Skin epidermis (tissue), 12 donors: ENCODE results near the gene KLRD1.
"Not testable (repeated sequence)": the region's sequence is repeated elsewhere in the genome, so short reads cannot be mapped to it uniquely, and the experiment has no call there.

Experiments used
- H3K27ac ChIP-seq, 21 experiments: fragments of 200-600 bp; sonication (generic) in 11 of 21; one replicate each; pipeline ENCODE4 v1.5.0; 2020; ENCODE audit warnings: mild to moderate bottlenecking in 3 of 21, inconsistent platforms in 2 of 21, moderate library complexity in 2 of 21
- H3K4me3 ChIP-seq, 7 experiments: fragments of 200-600 bp; sonication (generic) in 2 of 7; one replicate each; pipeline ENCODE4 v1.5.0; 2020; ENCODE audit warnings: inconsistent platforms in 2 of 7, mild to moderate bottlenecking in 2 of 7, moderate library complexity in 1 of 7

Gene KLRD1

DNA sequence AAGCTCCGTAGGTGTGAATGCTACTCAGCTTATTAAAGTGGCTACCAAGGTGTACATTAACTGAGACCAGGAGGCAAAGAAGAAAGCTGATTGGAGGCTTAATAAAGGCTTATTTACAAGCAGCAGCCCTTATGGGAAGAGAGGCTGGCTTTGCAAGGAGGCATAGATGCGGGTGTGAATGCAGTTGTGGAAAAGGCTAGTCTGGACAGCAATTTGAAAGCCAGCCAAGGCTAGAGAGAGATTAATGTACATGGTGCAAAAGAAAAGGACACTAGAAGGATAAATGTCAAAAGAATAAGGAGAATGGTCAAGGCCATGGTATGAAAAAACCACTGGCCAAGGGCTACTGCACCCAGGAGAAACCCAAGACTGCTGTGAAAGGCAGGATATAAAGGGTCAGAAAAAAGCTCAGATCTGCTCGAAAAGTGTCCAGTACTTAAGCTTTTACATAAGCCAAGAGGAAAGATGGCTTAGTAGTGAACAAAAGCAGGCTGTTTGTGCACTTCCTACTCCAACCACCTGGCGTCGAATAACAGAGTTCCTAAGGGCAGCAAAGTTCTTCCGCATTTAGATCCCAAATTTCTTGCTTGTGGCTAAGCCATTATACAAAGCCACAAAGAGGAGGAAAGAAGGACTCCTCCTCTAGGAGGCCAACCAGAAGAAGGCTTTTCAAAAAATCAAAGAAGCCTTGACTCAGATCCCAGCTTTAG, 58.2 kb downstream of the KLRD1 start:
- Histone ChIP-seq H3K27ac (peak overlapping the region in 20 of 21 experiments; percentile 55 to 95 (median 88)), H3K4me3 (peak overlapping the region; percentile 38 to 65 (median 56))

DNA sequence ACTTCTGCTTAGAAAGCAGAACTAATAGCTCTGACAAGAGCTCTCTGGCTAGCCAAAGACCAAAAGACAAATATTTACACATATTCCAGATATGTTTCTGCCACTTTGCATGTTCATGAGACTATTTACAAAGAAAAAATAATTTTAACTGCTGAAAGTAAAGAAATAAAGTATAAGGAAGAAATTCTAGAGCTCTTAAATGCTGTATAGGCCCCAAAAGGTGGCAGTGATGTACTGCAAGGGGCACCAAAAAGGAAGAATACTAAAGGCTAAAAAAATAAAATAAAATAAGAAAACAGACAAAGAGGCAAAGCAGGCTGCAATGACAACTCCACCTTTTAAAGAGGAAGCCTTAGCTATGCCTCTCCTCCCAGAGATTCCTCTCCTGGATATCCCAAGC, 59.2 kb downstream of the KLRD1 start:
- H3K27ac ChIP-seq = peak overlapping the region in 7 of 21 experiments; percentile 49 to 93 (median 89)
- no peak overlapping the region for H3K4me3 ChIP-seq

DNA sequence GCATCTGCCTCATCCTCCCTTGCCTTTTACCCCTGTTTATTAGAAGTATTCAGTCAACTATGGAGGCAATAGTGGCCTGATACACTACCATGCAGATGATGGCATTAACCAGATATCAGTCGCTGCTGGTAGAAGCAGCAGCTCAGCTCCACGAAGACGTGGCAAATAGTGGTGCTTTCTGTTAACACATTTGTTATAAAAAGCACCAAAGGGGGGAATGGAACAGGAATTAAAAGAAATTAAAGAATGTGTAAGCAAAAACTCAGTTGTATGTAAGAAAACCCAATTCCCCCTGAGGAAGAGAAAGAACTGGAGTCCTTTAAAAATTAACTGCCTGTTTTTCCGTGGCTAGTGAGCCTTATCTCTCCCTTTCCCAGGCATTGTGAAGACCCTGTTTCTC, 60.0 kb downstream of the KLRD1 start:
- H3K4me3 ChIP-seq, H3K27ac ChIP-seq: not testable (repeated sequence)

DNA sequence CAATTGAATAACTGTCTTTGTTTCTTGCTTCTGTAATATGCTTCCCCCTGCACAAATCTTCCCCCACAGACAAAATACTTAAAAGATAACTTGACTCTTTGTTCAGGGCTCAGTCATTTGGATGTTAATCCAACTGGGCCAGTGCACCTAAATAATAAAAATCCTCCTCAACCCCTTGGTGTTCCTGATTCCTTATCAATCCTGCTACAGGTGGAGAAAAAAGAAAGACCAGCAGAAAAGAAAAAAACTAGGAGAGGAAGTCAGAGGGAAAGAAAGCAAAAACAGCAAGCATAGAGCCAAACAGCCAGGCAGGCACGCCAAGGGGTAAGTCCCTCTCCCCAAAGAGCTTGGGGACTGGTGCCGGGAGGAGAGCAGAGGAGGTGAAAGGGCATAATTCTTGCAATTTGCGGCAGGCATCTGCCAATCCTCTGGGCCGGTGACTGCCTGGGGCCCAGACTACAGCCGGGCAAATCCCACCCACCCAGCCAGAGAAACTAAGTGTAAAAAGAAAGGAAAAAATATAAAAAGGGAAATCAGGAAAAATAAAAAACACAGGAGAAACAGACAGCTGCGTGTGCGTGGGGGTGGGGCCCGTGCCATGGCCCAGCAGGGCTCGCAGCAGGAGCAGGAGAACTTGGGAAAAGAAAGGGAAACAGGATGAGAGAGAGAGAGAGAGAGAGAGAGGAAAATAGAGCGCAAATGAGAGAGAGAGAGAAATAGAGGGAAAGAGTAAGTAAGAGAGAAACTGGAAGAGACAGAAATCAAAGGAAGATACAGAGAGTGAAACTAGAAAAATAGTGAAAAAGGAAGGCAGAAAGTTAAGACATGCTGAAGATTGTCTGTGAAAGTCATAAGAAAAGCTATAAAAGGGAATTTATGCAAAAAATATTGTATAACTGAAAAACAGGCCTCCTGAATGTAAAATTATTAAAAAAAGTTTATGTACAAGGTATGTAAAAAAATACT, 60.8 kb downstream of the KLRD1 start:
- no peak overlapping the region for H3K4me3 ChIP-seq
- peak overlapping the region in 2 of 21 experiments; percentile 12 to 22 for H3K27ac ChIP-seq

DNA sequence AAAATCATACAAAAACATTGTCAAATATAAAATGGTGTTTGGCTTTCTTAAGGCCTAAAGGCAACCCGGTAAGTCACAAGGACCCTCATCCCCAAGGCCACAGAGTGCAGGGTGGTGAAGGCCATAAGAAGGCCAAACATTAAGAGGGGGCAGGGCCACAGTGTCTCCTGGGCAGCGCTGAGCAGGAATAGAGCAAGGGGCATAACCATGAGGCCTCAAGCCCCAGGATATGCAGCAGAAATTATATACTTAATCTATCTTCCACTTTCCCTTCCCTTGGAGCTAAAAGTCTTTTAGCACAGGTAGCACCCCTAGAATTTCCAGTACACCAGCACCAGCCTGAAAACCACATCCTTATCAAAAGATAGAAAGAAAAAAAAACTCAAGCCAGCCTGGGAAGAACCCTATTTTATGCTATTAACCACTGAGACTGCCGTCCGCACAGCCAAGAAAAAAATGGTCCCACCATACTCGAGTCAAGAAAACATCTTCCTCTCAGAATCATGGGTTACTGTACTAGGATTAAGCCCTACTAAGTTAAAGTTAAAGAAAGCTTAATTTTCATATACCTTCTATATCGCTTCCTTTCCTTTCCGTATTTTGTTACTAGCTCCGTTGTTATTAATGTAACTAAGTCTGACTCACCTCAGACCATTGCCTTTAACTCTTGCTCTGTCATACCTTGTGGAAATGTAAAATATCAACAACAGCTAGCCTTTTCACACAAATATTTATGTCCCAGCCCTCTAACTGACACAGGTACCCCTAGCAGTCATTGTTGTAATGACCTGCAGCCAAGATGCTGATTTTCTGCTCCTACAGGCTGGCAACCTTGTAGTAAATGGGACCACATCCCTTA, 62.1 kb downstream of the KLRD1 start:
- Histone ChIP-seq H3K27ac (peak overlapping the region in 3 of 21 experiments; percentile 37 to 52 (median 43)), H3K4me3 (no peak overlapping the region)

DNA sequence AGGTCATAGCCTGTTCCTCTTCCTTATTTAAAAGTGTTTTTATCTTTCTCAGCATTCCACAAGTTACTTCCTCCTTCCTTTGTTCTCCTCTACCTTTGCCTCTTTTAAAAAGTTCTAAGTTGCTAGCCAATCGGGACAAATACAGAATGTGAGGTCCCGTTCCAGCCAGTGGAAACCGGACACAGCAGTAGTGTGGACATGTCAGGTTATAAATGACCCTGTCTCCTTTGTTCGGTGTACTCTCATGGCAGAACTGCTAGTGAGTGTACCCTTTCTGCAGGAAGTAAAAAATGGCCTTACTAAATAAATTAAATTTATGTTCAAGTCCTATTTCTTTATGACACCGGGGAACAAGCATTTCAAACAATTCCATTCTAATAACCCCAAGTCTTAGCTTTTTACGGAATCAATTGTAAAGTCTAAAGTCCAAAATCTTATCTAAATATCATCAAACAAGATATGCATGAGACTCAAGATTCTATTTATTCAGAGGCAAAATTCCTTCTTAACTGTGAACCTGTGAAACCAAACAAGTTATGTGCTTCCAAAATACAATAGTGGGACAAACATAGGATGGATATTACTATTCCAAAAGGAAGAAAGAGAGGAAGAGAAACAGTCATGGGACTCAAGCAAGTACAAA, 64.3 kb downstream of the KLRD1 start:
- peak overlapping the region in 4 of 21 experiments; percentile 7 to 51 (median 35) for H3K27ac ChIP-seq
- not testable (repeated sequence) for H3K4me3 ChIP-seq

DNA sequence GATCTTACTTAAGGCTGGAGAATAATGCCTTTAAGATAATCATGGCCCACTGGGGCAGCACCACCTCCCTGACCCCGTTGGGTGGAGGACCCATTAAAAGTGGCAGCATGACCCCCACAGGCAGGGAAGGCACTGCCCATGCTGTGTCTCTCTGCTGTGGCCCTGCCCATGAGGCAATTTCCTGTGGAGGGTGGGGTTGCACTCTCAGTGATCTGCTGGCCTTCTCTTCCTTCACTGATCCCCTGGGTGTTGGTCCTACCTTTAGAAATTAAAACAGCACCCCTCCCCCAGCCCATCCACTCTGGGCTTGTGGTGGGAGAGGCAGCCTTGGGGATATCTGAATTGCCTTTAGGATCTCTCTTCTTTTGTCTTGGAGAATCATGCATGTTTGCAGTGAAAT, 64.9 kb downstream of the KLRD1 start:
- H3K4me3 ChIP-seq = no peak overlapping the region
- peak overlapping the region in 2 of 21 experiments; percentile 18 to 27 for H3K27ac ChIP-seq

DNA sequence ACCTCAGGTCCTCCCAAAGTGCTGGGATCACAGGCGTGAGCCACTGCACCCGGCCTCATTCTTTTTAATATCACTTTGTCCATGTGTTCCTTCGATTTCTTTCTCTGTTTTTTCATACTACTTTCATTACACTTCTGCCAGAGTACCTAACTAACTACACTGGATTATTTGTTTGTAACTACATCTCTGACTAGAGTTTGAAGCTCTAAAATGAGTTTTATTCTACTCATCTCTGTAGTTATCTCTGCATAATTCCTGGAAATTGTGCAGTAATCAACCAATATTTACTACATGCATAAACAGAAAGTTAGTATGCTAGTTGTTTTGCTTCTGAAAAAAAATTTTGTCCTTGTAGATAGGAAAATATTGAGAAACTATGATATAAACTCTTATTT, 67.0 kb downstream of the KLRD1 start:
- Histone ChIP-seq H3K27ac (peak overlapping the region in 1 of 21 experiments; percentile 32), H3K4me3 (no peak overlapping the region)

DNA sequence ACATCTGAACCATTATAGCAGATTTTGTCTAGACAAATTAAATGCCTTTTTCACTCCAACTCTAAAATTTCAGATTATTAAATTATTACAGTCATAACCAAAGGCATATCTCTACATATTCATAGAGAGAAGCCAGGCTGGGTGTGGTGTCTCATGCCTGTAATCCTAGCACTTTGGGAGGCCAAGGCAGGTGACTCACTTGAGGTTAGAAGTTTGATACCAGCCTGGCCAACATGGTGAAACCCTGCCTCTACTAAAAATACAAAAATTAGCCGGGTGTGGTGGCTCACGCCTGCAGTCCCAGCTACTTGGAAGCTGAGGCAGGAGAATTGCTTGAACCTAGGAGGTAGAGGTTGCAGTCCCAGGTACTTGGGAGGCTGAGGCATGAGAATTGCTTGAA, 71.1 kb downstream of the KLRD1 start:
- H3K4me3 ChIP-seq, H3K27ac ChIP-seq: not testable (repeated sequence)
